Measurements from ENCODE around the gene CORO6.
A peak's percentile ranks its signal among the peaks of the same experiment; 100 is the strongest.
"Not testable (repeated sequence)": the region's sequence is repeated elsewhere in the genome, so short reads cannot be mapped to it uniquely, and the experiment has no call there.

Gene CORO6

GRCh38 chr17:29622337-29623282, at the start of gene CORO6:
CORO6 (minus strand) TSS chr17:29622912; CDS start chr17:29621421, 1,491 bp downstream.
- DNase-seq: peak; percentile 49

GRCh38 chr17:29671661-29672060, 48.9 kb upstream of the CORO6 start:
- no peak for DNase-seq

- DNase-seq: no peak
Observed at GRCh38 chr17:29669266-29669665, 46.6 kb upstream of the CORO6 start.

- no peak for DNase-seq
Observed at GRCh38 chr17:29667969-29668368, 45.3 kb upstream of the CORO6 start.

GRCh38 chr17:29665481-29665810, 42.7 kb upstream of the CORO6 start:
- peak; percentile 71 for DNase-seq

- DNase-seq: peak; percentile 38
Observed at GRCh38 chr17:29664743-29665480, 42.2 kb upstream of the CORO6 start.

GRCh38 chr17:29663155-29663554, 40.4 kb upstream of the CORO6 start:
- DNase-seq: no peak

GRCh38 chr17:29661213-29661612, 38.5 kb upstream of the CORO6 start:
- no peak for DNase-seq

GRCh38 chr17:29659155-29659554, 36.4 kb upstream of the CORO6 start:
- DNase-seq: no peak

GRCh38 chr17:29655323-29655722, 32.6 kb upstream of the CORO6 start:
- no peak for DNase-seq

GRCh38 chr17:29653995-29654714, 31.4 kb upstream of the CORO6 start:
- DNase-seq: no peak

- DNase-seq: peak; percentile 59
Observed at GRCh38 chr17:29652976-29653375, 30.3 kb upstream of the CORO6 start.

- not testable (repeated sequence) for DNase-seq
Observed at GRCh38 chr17:29651913-29652312, 29.2 kb upstream of the CORO6 start.

GRCh38 chr17:29650396-29650795, 27.7 kb upstream of the CORO6 start:
- DNase-seq: peak; percentile 80

- no peak for DNase-seq
Observed at GRCh38 chr17:29649359-29649758, 26.6 kb upstream of the CORO6 start.

GRCh38 chr17:29648005-29648404, 25.3 kb upstream of the CORO6 start:
- DNase-seq: no peak

- peak; percentile 87 for DNase-seq
Observed at GRCh38 chr17:29645515-29646051, 22.9 kb upstream of the CORO6 start.

- no peak for DNase-seq
Observed at GRCh38 chr17:29643817-29644160, 21.1 kb upstream of the CORO6 start.

GRCh38 chr17:29642171-29642611, 19.5 kb upstream of the CORO6 start:
- DNase-seq: no peak

- peak; percentile 42 for DNase-seq
Observed at GRCh38 chr17:29640981-29641642, 18.4 kb upstream of the CORO6 start.

GRCh38 chr17:29640413-29640812, 17.7 kb upstream of the CORO6 start:
- DNase-seq: peak; percentile 30

- DNase-seq: no peak
Observed at GRCh38 chr17:29633886-29634285, 11.2 kb upstream of the CORO6 start.
